Measurements from ENCODE around the gene HERC3.

Gene HERC3

GRCh38 chr4:88697141-88697540, 104.9 kb downstream of the HERC3 start:
- H3K9ac ChIP-seq (ENCODE audit: low read depth, low read length), result no peak overlapping the region

GRCh38 chr4:88697588-88698329, 105.5 kb downstream of the HERC3 start, which contains the start of gene NAP1L5:
NAP1L5 (minus strand) TSS chr4:88697829; CDS start chr4:88697754, 75 bp downstream.
- Histone ChIP-seq H3K4me3 (ENCODE audit: low read depth, low read length) (peak within 1 kb of the TSS; percentile 75), H3K27me3 (ENCODE audit: control insufficient read depth, insufficient read depth, low read length) (no peaks in the 10 kb centered on the region), H3K27ac (ENCODE audit: low read depth, low read length) (no peak within 1 kb of the TSS), H3K4me1 (ENCODE audit: control insufficient read depth, insufficient read depth, low read length) (no peaks in the 10 kb centered on the region), H3K9me3 (ENCODE audit: control insufficient read depth, insufficient read depth, low read length) (no peaks in the 10 kb centered on the region), H3K9ac (ENCODE audit: low read depth, low read length) (no peak within 1 kb of the TSS), H3K36me3 (ENCODE audit: control insufficient read depth, insufficient read depth, low read length) (no peaks in the 10 kb centered on the region)

More at GRCh38 chr4:88697141-88697540, 104.9 kb downstream of the HERC3 start:
- Histone ChIP-seq H3K4me1 (ENCODE audit: control insufficient read depth, insufficient read depth, low read length) (no peaks in the 10 kb centered on the region), H3K36me3 (ENCODE audit: control insufficient read depth, insufficient read depth, low read length) (no peaks in the 10 kb centered on the region), H3K9me3 (ENCODE audit: control insufficient read depth, insufficient read depth, low read length) (no peaks in the 10 kb centered on the region), H3K27ac (ENCODE audit: low read depth, low read length) (no peak overlapping the region), H3K27me3 (ENCODE audit: control insufficient read depth, insufficient read depth, low read length) (no peaks in the 10 kb centered on the region), H3K4me3 (ENCODE audit: low read depth, low read length) (peak overlapping the region; percentile 75)

- Histone ChIP-seq H3K4me3 (ENCODE audit: low read depth, low read length) (no peak overlapping the region), H3K27me3 (ENCODE audit: control insufficient read depth, insufficient read depth, low read length) (no peaks in the 10 kb centered on the region), H3K36me3 (ENCODE audit: control insufficient read depth, insufficient read depth, low read length) (no peaks in the 10 kb centered on the region), H3K4me1 (ENCODE audit: control insufficient read depth, insufficient read depth, low read length) (no peaks in the 10 kb centered on the region), H3K9ac (ENCODE audit: low read depth, low read length) (no peak overlapping the region), H3K9me3 (ENCODE audit: control insufficient read depth, insufficient read depth, low read length) (no peaks in the 10 kb centered on the region), H3K27ac (ENCODE audit: low read depth, low read length) (no peak overlapping the region)
These were observed 106.2 kb downstream of the HERC3 start for GRCh38 chr4:88698519-88698918.

- Histone ChIP-seq H3K27me3 (ENCODE audit: control insufficient read depth, insufficient read depth, low read length) (no peaks in the 10 kb centered on the region), H3K9me3 (ENCODE audit: control insufficient read depth, insufficient read depth, low read length) (no peaks in the 10 kb centered on the region), H3K27ac (ENCODE audit: low read depth, low read length) (no peak overlapping the region), H3K4me3 (ENCODE audit: low read depth, low read length) (no peak overlapping the region), H3K4me1 (ENCODE audit: control insufficient read depth, insufficient read depth, low read length) (0 out of 2 replicates have a peak, but pooled peaks cover 3% of the 10 kb centered on the region), H3K36me3 (ENCODE audit: control insufficient read depth, insufficient read depth, low read length) (no peaks in the 10 kb centered on the region), H3K9ac (ENCODE audit: low read depth, low read length) (no peak overlapping the region)
These were observed 110.5 kb downstream of the HERC3 start for GRCh38 chr4:88702782-88703181.

- Histone ChIP-seq H3K27ac (ENCODE audit: low read depth, low read length) (no peak overlapping the region), H3K36me3 (ENCODE audit: control insufficient read depth, insufficient read depth, low read length) (no peaks in the 10 kb centered on the region), H3K4me3 (ENCODE audit: low read depth, low read length) (no peak overlapping the region), H3K9me3 (ENCODE audit: control insufficient read depth, insufficient read depth, low read length) (no peaks in the 10 kb centered on the region), H3K4me1 (ENCODE audit: control insufficient read depth, insufficient read depth, low read length) (0 out of 2 replicates have a peak, but pooled peaks cover 3% of the 10 kb centered on the region), H3K9ac (ENCODE audit: low read depth, low read length) (no peak overlapping the region), H3K27me3 (ENCODE audit: control insufficient read depth, insufficient read depth, low read length) (no peaks in the 10 kb centered on the region)
These were observed 112.9 kb downstream of the HERC3 start for GRCh38 chr4:88705223-88705622.

- Histone ChIP-seq H3K27ac (ENCODE audit: low read depth, low read length) (no peak overlapping the region), H3K4me3 (ENCODE audit: low read depth, low read length) (no peak overlapping the region), H3K9ac (ENCODE audit: low read depth, low read length) (no peak overlapping the region), H3K36me3 (ENCODE audit: control insufficient read depth, insufficient read depth, low read length) (no peaks in the 10 kb centered on the region), H3K4me1 (ENCODE audit: control insufficient read depth, insufficient read depth, low read length) (0 out of 2 replicates have a peak, but pooled peaks cover 3% of the 10 kb centered on the region), H3K27me3 (ENCODE audit: control insufficient read depth, insufficient read depth, low read length) (no peaks in the 10 kb centered on the region), H3K9me3 (ENCODE audit: control insufficient read depth, insufficient read depth, low read length) (no peaks in the 10 kb centered on the region)
These were observed 113.7 kb downstream of the HERC3 start for GRCh38 chr4:88705805-88706492.

GRCh38 chr4:88706574-88706973, 114.3 kb downstream of the HERC3 start:
- Histone ChIP-seq H3K4me3 (ENCODE audit: low read depth, low read length) (no peak overlapping the region), H3K9ac (ENCODE audit: low read depth, low read length) (no peak overlapping the region), H3K36me3 (ENCODE audit: control insufficient read depth, insufficient read depth, low read length) (no peaks in the 10 kb centered on the region), H3K27me3 (ENCODE audit: control insufficient read depth, insufficient read depth, low read length) (no peaks in the 10 kb centered on the region), H3K27ac (ENCODE audit: low read depth, low read length) (no peak overlapping the region), H3K9me3 (ENCODE audit: control insufficient read depth, insufficient read depth, low read length) (no peaks in the 10 kb centered on the region), H3K4me1 (ENCODE audit: control insufficient read depth, insufficient read depth, low read length) (0 out of 2 replicates have a peak, but pooled peaks cover 3% of the 10 kb centered on the region)

GRCh38 chr4:88709989-88710388, 117.7 kb downstream of the HERC3 start:
- no peaks in the 10 kb centered on the region for H3K36me3 ChIP-seq (ENCODE audit: control insufficient read depth, insufficient read depth, low read length)
- H3K4me3 ChIP-seq (ENCODE audit: low read depth, low read length), result no peak overlapping the region
- H3K27me3 ChIP-seq (ENCODE audit: control insufficient read depth, insufficient read depth, low read length), result no peaks in the 10 kb centered on the region
- H3K9me3 ChIP-seq (ENCODE audit: control insufficient read depth, insufficient read depth, low read length), result no peaks in the 10 kb centered on the region; the same call in 1 of the 2 replicates
- H3K27ac ChIP-seq (ENCODE audit: low read depth, low read length), result no peak overlapping the region
- no peak overlapping the region for H3K9ac ChIP-seq (ENCODE audit: low read depth, low read length)
- 0 out of 2 replicates have a peak, but pooled peaks cover 3% of the 10 kb centered on the region for H3K4me1 ChIP-seq (ENCODE audit: control insufficient read depth, insufficient read depth, low read length)

GRCh38 chr4:88713782-88714181, 121.5 kb downstream of the HERC3 start:
- Histone ChIP-seq H3K4me1 (ENCODE audit: control insufficient read depth, insufficient read depth, low read length) (no peaks in the 10 kb centered on the region), H3K36me3 (ENCODE audit: control insufficient read depth, insufficient read depth, low read length) (no peaks in the 10 kb centered on the region), H3K9me3 (ENCODE audit: control insufficient read depth, insufficient read depth, low read length) (peaks cover 4% of the 10 kb centered on the region; the same call in 1 of the 2 replicates), H3K9ac (ENCODE audit: low read depth, low read length) (no peak overlapping the region), H3K4me3 (ENCODE audit: low read depth, low read length) (no peak overlapping the region), H3K27ac (ENCODE audit: low read depth, low read length) (no peak overlapping the region), H3K27me3 (ENCODE audit: control insufficient read depth, insufficient read depth, low read length) (no peaks in the 10 kb centered on the region)

- Histone ChIP-seq H3K4me3 (ENCODE audit: low read depth, low read length) (no peak overlapping the region), H3K36me3 (ENCODE audit: control insufficient read depth, insufficient read depth, low read length) (no peaks in the 10 kb centered on the region), H3K9ac (ENCODE audit: low read depth, low read length) (no peak overlapping the region), H3K4me1 (ENCODE audit: control insufficient read depth, insufficient read depth, low read length) (no peaks in the 10 kb centered on the region), H3K9me3 (ENCODE audit: control insufficient read depth, insufficient read depth, low read length) (0 out of 2 replicates have a peak, but pooled peaks cover 4% of the 10 kb centered on the region), H3K27ac (ENCODE audit: low read depth, low read length) (no peak overlapping the region), H3K27me3 (ENCODE audit: control insufficient read depth, insufficient read depth, low read length) (no peaks in the 10 kb centered on the region)
These were observed 125.8 kb downstream of the HERC3 start for GRCh38 chr4:88718098-88718497.

- Histone ChIP-seq H3K27ac (ENCODE audit: low read depth, low read length) (no peak overlapping the region), H3K9me3 (ENCODE audit: control insufficient read depth, insufficient read depth, low read length) (0 out of 2 replicates have a peak, but pooled peaks cover 4% of the 10 kb centered on the region), H3K9ac (ENCODE audit: low read depth, low read length) (no peak overlapping the region), H3K4me3 (ENCODE audit: low read depth, low read length) (no peak overlapping the region), H3K4me1 (ENCODE audit: control insufficient read depth, insufficient read depth, low read length) (no peaks in the 10 kb centered on the region), H3K36me3 (ENCODE audit: control insufficient read depth, insufficient read depth, low read length) (no peaks in the 10 kb centered on the region), H3K27me3 (ENCODE audit: control insufficient read depth, insufficient read depth, low read length) (no peaks in the 10 kb centered on the region)
These were observed 127.1 kb downstream of the HERC3 start for GRCh38 chr4:88719381-88719780.
